Epithelial cell of prostate (primary cell): ENCODE data around the gene SH3RF3.
"Not testable (repeated sequence)": the region's sequence is repeated elsewhere in the genome, so short reads cannot be mapped to it uniquely, and the experiment has no call there.

Source experiments
- DNase-seq: peaks from one replicate; pipeline ENCODE4 v3.0.0-alpha.2; 2011; ENCODE audit warnings: low read depth, low spot score
- H3K27ac ChIP-seq: fragments of 450-650 bp; 2 replicates; pipeline ENCODE4 v1.5.1; 2017; ENCODE audit warnings: mild to moderate bottlenecking

The SH3RF3 gene

GRCh38 chr2:109154226-109154625 lies 25.2 kb downstream of the SH3RF3 start:
- DNase-seq, result no peak
- H3K27ac ChIP-seq, result no peak overlapping the region

- H3K27ac ChIP-seq, result no peak overlapping the region
- no peak for DNase-seq
Observed at GRCh38 chr2:109155553-109156451, 26.8 kb downstream of the SH3RF3 start.

GRCh38 chr2:109157563-109158105 lies 28.6 kb downstream of the SH3RF3 start:
- no peak for DNase-seq

GRCh38 chr2:109158237-109158636 lies 29.2 kb downstream of the SH3RF3 start:
- H3K27ac ChIP-seq, result no peak overlapping the region

More at GRCh38 chr2:109157563-109158105, 28.6 kb downstream of the SH3RF3 start:
- H3K27ac ChIP-seq, result no peak overlapping the region

GRCh38 chr2:109159096-109159495 lies 30.1 kb downstream of the SH3RF3 start:
- no peak overlapping the region for H3K27ac ChIP-seq
- no peak for DNase-seq

More at GRCh38 chr2:109158237-109158636, 29.2 kb downstream of the SH3RF3 start:
- no peak for DNase-seq

- H3K27ac ChIP-seq, result no peak overlapping the region
- DNase-seq, result no peak
Observed at GRCh38 chr2:109160714-109161440, 31.9 kb downstream of the SH3RF3 start.

GRCh38 chr2:109162367-109162766 lies 33.4 kb downstream of the SH3RF3 start:
- not testable (repeated sequence) for H3K27ac ChIP-seq, DNase-seq

GRCh38 chr2:109162999-109163398 lies 34.0 kb downstream of the SH3RF3 start:
- H3K27ac ChIP-seq, result no peak overlapping the region
- DNase-seq, result no peak

- H3K27ac ChIP-seq, result no peak overlapping the region
- no peak for DNase-seq
Observed at GRCh38 chr2:109164311-109164710, 35.3 kb downstream of the SH3RF3 start.

- no peak for DNase-seq
- no peak overlapping the region for H3K27ac ChIP-seq
Observed at GRCh38 chr2:109164739-109165221, 35.8 kb downstream of the SH3RF3 start.

GRCh38 chr2:109166811-109167210 lies 37.8 kb downstream of the SH3RF3 start:
- no peak overlapping the region for H3K27ac ChIP-seq
- no peak for DNase-seq

GRCh38 chr2:109168086-109168485 lies 39.1 kb downstream of the SH3RF3 start:
- no peak for DNase-seq
- no peak overlapping the region for H3K27ac ChIP-seq

- H3K27ac ChIP-seq, result no peak overlapping the region
- no peak for DNase-seq
Observed at GRCh38 chr2:109168716-109169115, 39.7 kb downstream of the SH3RF3 start.

GRCh38 chr2:109170645-109171044 lies 41.6 kb downstream of the SH3RF3 start:
- no peak overlapping the region for H3K27ac ChIP-seq
- DNase-seq, result no peak

GRCh38 chr2:109171444-109172334 lies 42.7 kb downstream of the SH3RF3 start:
- peak overlapping the region; percentile 38 for H3K27ac ChIP-seq
- DNase-seq, result no peak

- H3K27ac ChIP-seq, result no peak overlapping the region
- no peak for DNase-seq
Observed at GRCh38 chr2:109172556-109173105, 43.6 kb downstream of the SH3RF3 start.

GRCh38 chr2:109173311-109174171 lies 44.5 kb downstream of the SH3RF3 start:
- no peak for DNase-seq
- H3K27ac ChIP-seq, result no peak overlapping the region

- no peak for DNase-seq
- no peak overlapping the region for H3K27ac ChIP-seq
Observed at GRCh38 chr2:109174214-109174613, 45.2 kb downstream of the SH3RF3 start.
